Activated naive CD8-positive, alpha-beta T cell treated with anti-CD3 and anti-CD28 coated beads, Interleukin-2, amount 10 ng/mL, durations not matched to agents 7 days and 5 days (primary cell): ENCODE results near the gene AXDND1. TPM values are rescaled to one million over a fixed set of nuclear protein-coding genes. Genes with fewer than 3 reads are reported as not detected.

Experiments
- ATAC-seq: fragments of 150-1000 bp; cut with Tn5 transposase; one replicate; pipeline ENCODE4 v1.10.0; 2021; ENCODE audit warnings: low read depth, moderate library complexity
- POLR2A ChIA-PET: fragments of 350-600 bp; sonication (Branson Sonifier 250); formaldehyde crosslinking; loops from one replicate; lab custom pipeline; 2021; ENCODE audit warnings: antibody characterized with exemption; lab: Charles Lee
- DNase-seq: peaks from one replicate; pipeline ENCODE4 v3.0.0; 2021
- H3K27ac Mint-ChIP-seq: one replicate; pipeline ENCODE4 v1.8.0; 2022; ENCODE audit warnings: mild to moderate bottlenecking, mixed read lengths
- H3K27me3 Mint-ChIP-seq: one replicate; pipeline ENCODE4 v1.8.0; 2022; ENCODE audit warnings: mild to moderate bottlenecking, moderate library complexity, mixed read lengths
- H3K36me3 Mint-ChIP-seq: one replicate; pipeline ENCODE4 v1.8.0; 2021; ENCODE audit warnings: mild to moderate bottlenecking, mixed read lengths
- H3K4me1 Mint-ChIP-seq: one replicate; pipeline ENCODE4 v1.8.0; 2021; ENCODE audit warnings: mixed read lengths
- H3K4me3 Mint-ChIP-seq: one replicate; pipeline ENCODE4 v1.8.0; 2022; ENCODE audit warnings: mild to moderate bottlenecking, moderate library complexity, mixed read lengths
- H3K9me3 Mint-ChIP-seq: one replicate; pipeline ENCODE4 v1.8.0; 2021; ENCODE audit warnings: mixed read lengths
- total RNA-seq, 2 experiments: library from RNA; stranded (reverse); gene quantifications; one replicate each; pipeline ENCODE4 v1.2.3, GENCODE V29; 2021

AXDND1 gene
- total RNA-seq, 2 experiments from 2014 or later = 0.64 to 0.85 TPM

GRCh38 chr1:179583771-179584320 lies 218.1 kb downstream of the AXDND1 start:
- H3K27ac Mint-ChIP-seq = no peak overlapping the region
- H3K9me3 Mint-ChIP-seq = no peaks in the 10 kb centered on the region
- DNase-seq = no peak
- H3K4me1 Mint-ChIP-seq = no peaks in the 10 kb centered on the region
- H3K4me3 Mint-ChIP-seq = no peak overlapping the region
- peaks cover 41% of the 10 kb centered on the region for H3K27me3 Mint-ChIP-seq
- no peak for ATAC-seq
- no peaks in the 10 kb centered on the region for H3K36me3 Mint-ChIP-seq
- POLR2A ChIA-PET = no interaction called here

DNA sequence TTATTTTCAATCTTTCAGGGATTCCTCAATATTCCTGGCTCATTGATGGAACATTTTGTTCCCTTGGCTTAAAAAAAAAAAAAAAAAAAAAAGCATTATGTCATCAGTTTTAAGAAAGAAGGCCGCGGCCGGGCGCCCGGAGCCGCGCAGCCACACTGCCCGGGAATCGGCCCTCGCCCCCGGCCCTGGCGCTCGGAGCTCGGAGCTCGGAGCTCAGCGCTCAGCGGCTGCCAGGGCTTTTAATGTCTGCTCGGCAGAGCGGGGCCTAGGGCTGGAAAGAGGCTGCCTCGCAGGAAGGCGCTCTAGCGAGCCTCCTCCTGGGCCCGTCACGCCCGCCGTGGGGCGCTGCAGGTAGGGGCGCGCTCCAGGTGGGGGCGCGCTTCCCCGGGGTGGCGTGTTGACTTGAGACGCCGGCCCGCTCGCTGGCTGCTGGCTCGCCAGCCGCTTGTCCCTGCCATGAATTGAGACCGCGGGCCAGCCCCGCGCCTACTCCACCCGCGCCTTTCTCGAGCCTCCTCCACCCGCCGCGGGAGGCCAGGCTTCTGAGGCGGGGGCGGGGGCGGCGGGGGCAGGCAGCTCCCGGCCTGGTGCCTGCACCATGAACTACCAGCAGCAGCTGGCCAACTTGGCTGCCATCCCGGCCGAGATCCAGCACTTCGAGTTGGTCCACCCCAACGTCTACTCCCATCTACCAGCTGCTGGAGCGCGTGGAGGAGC lies 220.5 kb downstream of the AXDND1 start:
- POLR2A ChIA-PET = no interaction called here
- Mint-ChIP-seq H3K27ac (no peak overlapping the region), H3K36me3 (no peaks in the 10 kb centered on the region), H3K4me3 (no peak overlapping the region), H3K4me1 (no peaks in the 10 kb centered on the region), H3K9me3 (no peaks in the 10 kb centered on the region), H3K27me3 (peaks cover 48% of the 10 kb centered on the region)
- DNase-seq (no peak), ATAC-seq (peak; percentile 30)

DNA sequence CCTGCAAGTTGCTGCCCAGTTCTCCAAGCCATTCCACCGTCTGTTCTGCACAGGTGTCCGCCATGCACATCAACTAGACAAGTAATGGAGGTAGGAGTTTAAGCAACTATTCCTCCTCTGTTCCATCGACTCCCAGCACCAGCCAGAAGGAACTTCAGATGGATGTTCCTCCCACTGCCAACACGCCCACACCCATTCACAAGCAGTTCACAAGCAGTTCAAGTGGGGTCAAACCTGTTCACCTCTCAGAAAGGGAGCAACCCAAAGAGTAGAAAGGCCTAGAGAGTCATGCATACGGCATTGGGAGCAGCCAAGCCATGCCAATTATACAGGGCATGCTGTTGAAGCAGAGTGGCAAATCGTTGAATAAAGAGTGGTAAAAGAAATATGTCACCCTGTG lies 221.6 kb downstream of the AXDND1 start:
- Mint-ChIP-seq H3K27me3 (peaks cover 50% of the 10 kb centered on the region), H3K9me3 (no peaks in the 10 kb centered on the region), H3K4me3 (no peak overlapping the region), H3K27ac (no peak overlapping the region), H3K36me3 (no peaks in the 10 kb centered on the region), H3K4me1 (no peaks in the 10 kb centered on the region)
- DNase-seq (no peak), ATAC-seq (no peak)
- POLR2A ChIA-PET = no interaction called here

- DNase-seq (no peak), ATAC-seq (no peak)
- Mint-ChIP-seq H3K27me3 (peaks cover 58% of the 10 kb centered on the region), H3K27ac (no peak overlapping the region), H3K4me3 (no peak overlapping the region), H3K4me1 (no peaks in the 10 kb centered on the region), H3K9me3 (no peaks in the 10 kb centered on the region), H3K36me3 (no peaks in the 10 kb centered on the region)
- POLR2A ChIA-PET = no interaction called here
Observed at GRCh38 chr1:179588425-179589024, 222.8 kb downstream of the AXDND1 start.

GRCh38 chr1:179589509-179589908 lies 223.7 kb downstream of the AXDND1 start:
- no peaks in the 10 kb centered on the region for H3K36me3 Mint-ChIP-seq
- ATAC-seq (no peak), DNase-seq (no peak)
- H3K4me1 Mint-ChIP-seq = no peaks in the 10 kb centered on the region
- peaks cover 55% of the 10 kb centered on the region for H3K27me3 Mint-ChIP-seq
- no peak overlapping the region for H3K4me3 Mint-ChIP-seq
- POLR2A ChIA-PET = no interaction called here
- H3K27ac Mint-ChIP-seq = no peak overlapping the region
- no peaks in the 10 kb centered on the region for H3K9me3 Mint-ChIP-seq

DNA sequence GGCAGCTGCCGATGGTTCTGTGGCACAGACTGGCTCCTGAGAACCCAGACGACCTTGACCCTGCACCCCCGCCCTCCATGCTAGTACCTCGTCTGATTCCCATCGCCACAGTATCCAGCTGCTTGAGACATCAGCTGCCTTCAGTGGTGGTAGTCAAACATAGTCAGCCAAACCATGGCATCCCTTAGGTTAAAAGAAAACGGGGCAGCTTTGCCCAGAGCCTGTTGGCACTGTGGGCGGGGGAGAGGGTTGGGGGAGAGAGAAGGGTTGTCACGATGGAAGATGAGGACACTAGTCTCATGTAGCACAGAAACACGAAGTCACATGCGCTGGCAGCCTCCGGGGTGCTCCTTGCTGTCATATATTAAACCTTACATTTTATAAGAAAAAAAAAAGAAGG lies 224.9 kb downstream of the AXDND1 start:
- H3K27me3 Mint-ChIP-seq = peaks cover 44% of the 10 kb centered on the region

GRCh38 chr1:179591253-179591591 lies 225.5 kb downstream of the AXDND1 start:
- DNase-seq (no peak), ATAC-seq (no peak)
- H3K4me3 Mint-ChIP-seq = no peak overlapping the region
- H3K9me3 Mint-ChIP-seq = no peaks in the 10 kb centered on the region
- no peak overlapping the region for H3K27ac Mint-ChIP-seq
- peaks cover 40% of the 10 kb centered on the region for H3K27me3 Mint-ChIP-seq
- POLR2A ChIA-PET = no interaction called here
- no peaks in the 10 kb centered on the region for H3K36me3 Mint-ChIP-seq
- no peaks in the 10 kb centered on the region for H3K4me1 Mint-ChIP-seq

More for the DNA sequence above, 224.9 kb downstream of the AXDND1 start:
- Mint-ChIP-seq H3K4me1 (no peaks in the 10 kb centered on the region), H3K4me3 (no peak overlapping the region), H3K27ac (no peak overlapping the region), H3K9me3 (no peaks in the 10 kb centered on the region), H3K36me3 (no peaks in the 10 kb centered on the region)
- DNase-seq (no peak), ATAC-seq (no peak)
- POLR2A ChIA-PET = no interaction called here

GRCh38 chr1:179591592-179592580 lies 226.1 kb downstream of the AXDND1 start, which contains the start of gene TDRD5:
Gene TDRD5, plus strand, starts transcription at chr1:179591832. Its CDS starts 784 bp downstream, at chr1:179592616.
- no peak for DNase-seq
- Mint-ChIP-seq H3K4me3 (no peak within 1 kb of the TSS), H3K9me3 (no peaks in the 10 kb centered on the region), H3K27me3 (peaks cover 39% of the 10 kb centered on the region), H3K27ac (no peak within 1 kb of the TSS), H3K36me3 (no peaks in the 10 kb centered on the region), H3K4me1 (no peaks in the 10 kb centered on the region)
- POLR2A ChIA-PET = no interaction called here
- ATAC-seq = no peak

DNA sequence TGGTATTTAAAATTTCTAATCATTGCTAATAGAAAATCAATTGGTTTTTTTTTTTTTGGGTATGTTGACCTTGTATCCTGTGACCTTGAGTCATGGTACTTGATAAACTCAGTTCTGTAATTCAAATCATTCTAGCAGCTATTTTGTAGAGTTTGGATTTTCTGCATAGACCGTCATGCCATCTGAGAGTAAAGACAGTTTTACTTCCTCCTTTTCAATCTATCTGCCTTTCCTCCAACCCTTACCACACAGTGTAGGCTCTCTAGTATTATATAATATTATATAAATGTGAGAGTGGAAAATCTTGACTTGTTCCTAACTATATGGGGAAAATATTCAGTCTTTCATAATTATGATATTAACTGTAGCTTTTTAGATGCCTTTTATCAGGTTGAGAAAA lies 232.9 kb downstream of the AXDND1 start:
- Mint-ChIP-seq H3K4me1 (no peaks in the 10 kb centered on the region), H3K4me3 (no peak overlapping the region), H3K9me3 (no peaks in the 10 kb centered on the region), H3K27me3 (peaks cover 8% of the 10 kb centered on the region), H3K36me3 (no peaks in the 10 kb centered on the region), H3K27ac (no peak overlapping the region)
- POLR2A ChIA-PET = no interaction called here
- ATAC-seq (no peak), DNase-seq (no peak)

- Mint-ChIP-seq H3K9me3 (no peaks in the 10 kb centered on the region), H3K27ac (no peak overlapping the region), H3K4me1 (no peaks in the 10 kb centered on the region), H3K36me3 (no peaks in the 10 kb centered on the region), H3K27me3 (peaks cover 5% of the 10 kb centered on the region), H3K4me3 (no peak overlapping the region)
- no peak for ATAC-seq
- POLR2A ChIA-PET = no interaction called here
- no peak for DNase-seq
Observed at GRCh38 chr1:179599623-179600249, 234.0 kb downstream of the AXDND1 start.

DNA sequence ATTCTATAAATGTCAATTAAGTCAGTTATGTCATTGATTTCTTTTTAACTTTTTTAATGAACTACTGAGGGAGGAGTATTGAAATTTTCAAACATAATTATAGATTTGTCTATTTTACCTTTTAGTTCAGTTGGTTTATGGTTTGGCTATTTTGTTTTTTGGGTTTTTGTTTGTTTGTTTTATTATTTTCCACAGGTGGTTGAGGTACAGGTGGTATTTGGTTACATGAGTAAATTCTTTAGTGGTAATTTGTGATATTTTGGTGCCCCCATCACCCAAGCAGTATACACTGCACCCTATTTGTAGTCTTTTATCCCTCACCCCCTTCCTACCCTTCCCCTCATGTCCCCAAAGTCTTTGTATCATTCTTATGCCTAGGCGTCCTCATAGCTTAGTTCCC lies 235.3 kb downstream of the AXDND1 start:
- peaks cover 5% of the 10 kb centered on the region for H3K27me3 Mint-ChIP-seq
- H3K9me3 Mint-ChIP-seq = no peaks in the 10 kb centered on the region
- no peaks in the 10 kb centered on the region for H3K4me1 Mint-ChIP-seq
- H3K4me3 Mint-ChIP-seq = no peak overlapping the region
- DNase-seq = no peak
- ATAC-seq = no peak
- H3K27ac Mint-ChIP-seq = no peak overlapping the region
- POLR2A ChIA-PET = no interaction called here
- no peaks in the 10 kb centered on the region for H3K36me3 Mint-ChIP-seq
